DOHH2 (cell line): ENCODE data around the gene ELK3.

Experiments used
- EZH2phosphoT487 ChIP-seq: fragments of 200-600 bp; sonication (generic); IDR thresholded peaks from 2 replicates; pipeline ENCODE4 v1.6.1; 2017; ENCODE audit warnings: borderline replicate concordance, mild to moderate bottlenecking, antibody characterized with exemption, low read length, moderate library complexity, mixed read lengths
- TF ChIP-seq, protein P1 (sequence below): fragments of 200-600 bp; sonication (generic); IDR thresholded peaks from one replicate; pipeline ENCODE4 v1.5.1; 2014; ENCODE audit warnings: antibody characterized with exemption, mild to moderate bottlenecking, low read depth, low read length; ENCODE audit not compliant: poor library complexity, severe bottlenecking

DNA sequence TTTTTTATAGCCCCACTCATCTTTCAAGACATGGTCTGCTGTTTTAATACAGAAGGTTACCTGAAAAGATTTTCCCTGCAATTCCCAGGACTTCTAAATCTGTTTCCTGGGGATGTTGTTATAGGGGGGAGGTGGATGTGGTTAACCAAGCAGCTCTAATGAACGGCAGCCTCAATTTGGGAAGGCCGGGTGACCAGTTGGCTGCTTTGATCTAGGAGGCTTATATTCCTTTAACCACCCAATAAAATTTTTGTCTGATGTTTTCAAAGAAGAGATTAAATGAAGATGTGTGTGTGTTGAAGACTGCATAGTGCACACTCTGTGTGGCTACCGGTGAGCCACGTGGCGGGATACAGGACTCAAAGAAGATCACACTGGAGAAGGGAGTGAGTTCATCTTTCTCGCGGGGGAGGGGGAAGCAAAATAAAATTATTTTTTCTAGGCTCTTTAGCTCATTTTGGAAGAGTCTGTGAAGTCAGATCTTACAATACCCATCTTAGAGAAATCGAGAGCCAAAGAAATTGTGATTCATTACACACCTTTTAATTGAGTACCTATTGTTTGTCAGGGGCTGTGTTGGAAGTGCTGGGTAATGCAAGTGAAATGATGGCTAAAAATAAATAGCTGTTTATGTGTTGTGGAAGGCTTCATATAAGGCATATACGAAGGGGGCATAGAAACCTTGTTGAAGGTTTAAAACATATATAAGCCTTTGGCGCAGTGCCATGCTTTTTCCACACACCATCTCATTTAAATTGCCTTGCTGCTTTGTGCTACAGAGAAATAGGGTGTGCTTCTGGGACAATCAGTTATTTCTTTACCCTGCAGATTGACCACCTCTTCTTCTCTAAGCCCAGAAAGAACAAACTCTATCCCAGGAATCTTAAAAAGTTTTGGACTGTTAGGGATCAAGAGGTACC, 18.5 kb downstream of the ELK3 start:
- TF ChIP-seq, protein P1, sequence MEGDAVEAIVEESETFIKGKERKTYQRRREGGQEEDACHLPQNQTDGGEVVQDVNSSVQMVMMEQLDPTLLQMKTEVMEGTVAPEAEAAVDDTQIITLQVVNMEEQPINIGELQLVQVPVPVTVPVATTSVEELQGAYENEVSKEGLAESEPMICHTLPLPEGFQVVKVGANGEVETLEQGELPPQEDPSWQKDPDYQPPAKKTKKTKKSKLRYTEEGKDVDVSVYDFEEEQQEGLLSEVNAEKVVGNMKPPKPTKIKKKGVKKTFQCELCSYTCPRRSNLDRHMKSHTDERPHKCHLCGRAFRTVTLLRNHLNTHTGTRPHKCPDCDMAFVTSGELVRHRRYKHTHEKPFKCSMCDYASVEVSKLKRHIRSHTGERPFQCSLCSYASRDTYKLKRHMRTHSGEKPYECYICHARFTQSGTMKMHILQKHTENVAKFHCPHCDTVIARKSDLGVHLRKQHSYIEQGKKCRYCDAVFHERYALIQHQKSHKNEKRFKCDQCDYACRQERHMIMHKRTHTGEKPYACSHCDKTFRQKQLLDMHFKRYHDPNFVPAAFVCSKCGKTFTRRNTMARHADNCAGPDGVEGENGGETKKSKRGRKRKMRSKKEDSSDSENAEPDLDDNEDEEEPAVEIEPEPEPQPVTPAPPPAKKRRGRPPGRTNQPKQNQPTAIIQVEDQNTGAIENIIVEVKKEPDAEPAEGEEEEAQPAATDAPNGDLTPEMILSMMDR: no peak
- no peak for TF ChIP-seq EZH2phosphoT487
